Gastroesophageal sphincter (tissue), 4 donors: ENCODE measurements around the gene ANXA2R. TPM values are rescaled to one million over a fixed set of nuclear protein-coding genes. Genes with fewer than 3 reads are reported as not detected.

Experiments used
- ATAC-seq: fragments of 150-250 bp; one replicate; pipeline ENCODE4 v1.9.1; 2016; ENCODE audit warnings: mild to moderate bottlenecking, moderate library complexity
- H3K27ac ChIP-seq, 4 donors: fragments of 200-600 bp; sonication (generic) in 3 of 4; 1 replicate in 3 of 4; 2 replicates in 1 of 4; pipeline ENCODE4 v1.5.1; 2016 to 2019
- H3K27me3 ChIP-seq: fragments of 200-600 bp; sonication (generic); one replicate; pipeline ENCODE4 v1.5.1; 2019
- H3K36me3 ChIP-seq, 2 donors: fragments of 200-600 bp; sonication (generic); one replicate each; pipeline ENCODE4 v1.5.1; 2019; ENCODE audit warnings: control low read depth in 1 of 2
- H3K4me1 ChIP-seq, 3 donors: fragments of 200-600 bp; sonication (generic); 1 replicate in 2 of 3; 2 replicates in 1 of 3; pipeline ENCODE4 v1.5.1; 2016 to 2019; ENCODE audit warnings: control low read depth in 2 of 3
- H3K4me3 ChIP-seq, 2 donors: fragments of 200-600 bp; sonication (generic); one replicate each; pipeline ENCODE4 v1.5.1; 2019; ENCODE audit warnings: mild to moderate bottlenecking in 1 of 2, moderate library complexity in 1 of 2
- H3K9me3 ChIP-seq, 3 donors: fragments of 200-600 bp; sonication (generic); one replicate each; pipeline ENCODE4 v1.5.1; 2017 to 2019; ENCODE audit warnings: control low read depth in 2 of 3
- EP300 ChIP-seq: sonication (generic); formaldehyde crosslinking; IDR thresholded peaks from one replicate; pipeline ENCODE4 v1.6.1; 2017; ENCODE audit warnings: antibody characterized with exemption, mild to moderate bottlenecking
- POLR2A ChIP-seq, 2 donors: fragments of 450-650 bp; IDR thresholded peaks; one replicate each; pipeline ENCODE4 v1.6.1; 2017; ENCODE audit warnings: antibody characterized with exemption in 2 of 2, mild to moderate bottlenecking in 2 of 2, moderate library complexity in 1 of 2
- POLR2AphosphoS5 ChIP-seq: sonication (generic); formaldehyde crosslinking; IDR thresholded peaks from one replicate; pipeline ENCODE4 v1.6.1; 2017; ENCODE audit warnings: antibody characterized with exemption
- WGBS, 2 donors: methylation state at CpG; one replicate each; pipeline ENCODE4 v1.1.5; 2018; ENCODE audit warnings: low coverage in 1 of 2; 5-methylcytosine and 5-hydroxymethylcytosine counted together
- total RNA-seq, 4 donors: library from RNA; depleted of rRNA; stranded (reverse); fragments of >200 nt; gene quantifications; one replicate each; pipeline ENCODE4 v1.1.0, GENCODE V29; 2016
- TF ChIP-seq, protein P1 (sequence below), 4 experiments: fragments of 200-600 bp in 2 of 4; fragments of 450-650 bp in 2 of 4; sonication (generic) in 1 of 4; IDR thresholded peaks; one replicate each; pipeline ENCODE4 v1.5.1; 2017 to 2019; ENCODE audit warnings: antibody characterized with exemption in 4 of 4, mild to moderate bottlenecking in 2 of 4, moderate library complexity in 2 of 4

Gene ANXA2R
- total RNA-seq, 4 donors from 2014 or later: 1.2 to 5.1 (median 2.1) TPM

DNA sequence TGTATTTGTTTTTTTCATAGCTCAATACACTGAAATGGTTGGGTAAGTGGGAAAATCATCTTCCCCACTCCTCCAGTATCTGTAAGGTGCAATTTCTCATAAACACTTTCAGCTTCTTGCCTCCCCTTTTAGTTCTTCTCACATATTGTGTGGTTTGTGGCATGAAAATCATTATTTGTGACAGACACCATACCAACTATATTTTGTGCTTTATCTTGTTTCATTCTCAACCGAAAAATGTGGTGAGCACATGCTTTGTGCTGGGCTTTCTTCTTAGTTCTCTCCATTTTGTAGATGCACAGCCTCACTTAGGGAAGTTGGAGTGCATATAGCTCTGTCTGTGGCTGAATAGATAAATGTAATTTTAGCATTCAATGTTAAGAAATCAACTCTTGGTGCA, 6.4 kb upstream of the ANXA2R start:
- peaks cover 0 to 29% (median 0%) of the 10 kb centered on the region in 3 donors for H3K4me1 ChIP-seq
- no peak overlapping the region for H3K4me3 ChIP-seq
- peaks cover 0 to 12% of the 10 kb centered on the region in 2 donors for H3K36me3 ChIP-seq
- 80 to 100% methylated on average over 1 of the region's 1 CpG for WGBS, 2 donors
- H3K9me3 ChIP-seq: no peaks in the 10 kb centered on the region
- no peak overlapping the region for H3K27ac ChIP-seq
- no peak for ATAC-seq
- TF ChIP-seq POLR2AphosphoS5: no peak
- TF ChIP-seq POLR2A (IDR thresholded peaks at IDR 0.05): no peak
- TF ChIP-seq, protein P1, sequence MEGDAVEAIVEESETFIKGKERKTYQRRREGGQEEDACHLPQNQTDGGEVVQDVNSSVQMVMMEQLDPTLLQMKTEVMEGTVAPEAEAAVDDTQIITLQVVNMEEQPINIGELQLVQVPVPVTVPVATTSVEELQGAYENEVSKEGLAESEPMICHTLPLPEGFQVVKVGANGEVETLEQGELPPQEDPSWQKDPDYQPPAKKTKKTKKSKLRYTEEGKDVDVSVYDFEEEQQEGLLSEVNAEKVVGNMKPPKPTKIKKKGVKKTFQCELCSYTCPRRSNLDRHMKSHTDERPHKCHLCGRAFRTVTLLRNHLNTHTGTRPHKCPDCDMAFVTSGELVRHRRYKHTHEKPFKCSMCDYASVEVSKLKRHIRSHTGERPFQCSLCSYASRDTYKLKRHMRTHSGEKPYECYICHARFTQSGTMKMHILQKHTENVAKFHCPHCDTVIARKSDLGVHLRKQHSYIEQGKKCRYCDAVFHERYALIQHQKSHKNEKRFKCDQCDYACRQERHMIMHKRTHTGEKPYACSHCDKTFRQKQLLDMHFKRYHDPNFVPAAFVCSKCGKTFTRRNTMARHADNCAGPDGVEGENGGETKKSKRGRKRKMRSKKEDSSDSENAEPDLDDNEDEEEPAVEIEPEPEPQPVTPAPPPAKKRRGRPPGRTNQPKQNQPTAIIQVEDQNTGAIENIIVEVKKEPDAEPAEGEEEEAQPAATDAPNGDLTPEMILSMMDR (IDR thresholded peaks at IDR 0.05): no peak
- TF ChIP-seq EP300: no peak
- H3K27me3 ChIP-seq: peaks cover 8% of the 10 kb centered on the region

DNA sequence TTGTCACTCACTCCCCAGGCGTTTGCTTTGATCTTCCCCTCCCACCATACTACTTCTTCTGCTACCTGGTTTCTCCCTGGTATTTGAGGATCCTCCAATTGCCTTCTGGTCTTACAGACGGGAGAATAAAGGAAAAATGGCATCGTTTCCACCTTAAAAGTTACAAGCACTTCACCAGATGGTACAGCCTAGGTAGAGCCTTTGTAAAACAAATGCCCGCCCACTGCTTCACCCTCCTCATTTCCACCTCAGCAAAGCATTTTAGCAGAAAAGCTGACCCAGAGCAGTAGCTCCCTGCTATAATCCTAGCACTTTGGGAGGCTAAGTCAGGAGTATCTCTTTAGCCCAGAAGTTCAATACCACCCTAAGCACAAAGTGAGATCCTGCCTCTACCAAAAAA, 5.1 kb upstream of the ANXA2R start:
- H3K9me3 ChIP-seq: no peaks in the 10 kb centered on the region
- H3K27me3 ChIP-seq: peaks cover 20% of the 10 kb centered on the region
- H3K4me1 ChIP-seq: peaks cover 0 to 38% (median 0%) of the 10 kb centered on the region in 3 donors
- H3K36me3 ChIP-seq: no peaks in the 10 kb centered on the region
- ATAC-seq: no peak
- WGBS, 2 donors: 44 to 67% methylated on average over 2 to 4 of the region's 4 CpGs
- no peak overlapping the region for H3K4me3 ChIP-seq
- TF ChIP-seq EP300 (no peak), POLR2AphosphoS5 (no peak), POLR2A (IDR thresholded peaks at IDR 0.05) (no peak)
- TF ChIP-seq, protein P1 (IDR thresholded peaks at IDR 0.05): no peak
- no peak overlapping the region for H3K27ac ChIP-seq

DNA sequence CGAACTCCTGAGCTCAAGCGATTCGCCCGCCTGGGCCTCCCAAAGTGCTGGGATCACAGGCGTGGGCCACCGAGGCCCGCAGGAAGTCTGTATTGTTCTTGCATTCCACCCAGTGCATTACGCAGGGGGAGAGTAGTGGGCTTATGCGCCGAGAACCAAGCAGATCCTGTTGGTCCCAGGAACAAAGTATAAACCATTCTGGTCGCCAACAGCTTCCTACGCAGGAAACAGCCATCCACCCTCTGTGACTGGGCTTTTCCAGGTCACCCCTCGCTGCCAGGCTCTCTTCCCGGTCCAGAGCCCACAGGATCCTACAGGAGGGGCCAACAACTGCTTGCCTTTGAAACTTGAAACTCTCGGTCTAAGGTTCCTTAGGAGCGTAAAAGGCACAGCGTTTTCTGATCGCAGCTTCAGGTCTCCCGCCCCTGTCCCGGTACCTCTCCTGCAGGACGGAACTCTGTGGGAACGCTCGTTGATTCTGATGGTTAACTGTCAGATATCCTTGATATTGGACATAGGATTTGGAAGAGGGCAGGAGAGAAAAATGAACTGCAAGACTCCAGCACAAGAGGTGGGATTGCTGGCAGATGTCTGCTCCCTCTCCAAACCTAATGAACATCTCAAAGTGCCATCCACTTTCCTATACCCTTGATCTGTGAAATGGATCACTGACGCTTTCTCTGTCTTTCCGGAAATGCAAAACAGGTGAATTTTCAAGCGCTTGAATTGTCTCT, 4.2 kb upstream of the ANXA2R start:
- TF ChIP-seq, protein P1 (IDR thresholded peaks at IDR 0.05): no peak
- peak; percentile 16 for TF ChIP-seq POLR2AphosphoS5
- Histone ChIP-seq H3K36me3 (no peaks in the 10 kb centered on the region), H3K27me3 (peaks cover 29% of the 10 kb centered on the region), H3K27ac (peak overlapping the region in 3 of 4 donors; percentile 41 to 48 (median 41)), H3K4me3 (no peak overlapping the region), H3K9me3 (no peaks in the 10 kb centered on the region), H3K4me1 (peaks cover 0 to 47% (median 0%) of the 10 kb centered on the region in 3 donors)
- 36 to 43% methylated on average over 10 to 14 of the region's 26 CpGs for WGBS, 2 donors
- peak; percentile 9 for ATAC-seq

DNA sequence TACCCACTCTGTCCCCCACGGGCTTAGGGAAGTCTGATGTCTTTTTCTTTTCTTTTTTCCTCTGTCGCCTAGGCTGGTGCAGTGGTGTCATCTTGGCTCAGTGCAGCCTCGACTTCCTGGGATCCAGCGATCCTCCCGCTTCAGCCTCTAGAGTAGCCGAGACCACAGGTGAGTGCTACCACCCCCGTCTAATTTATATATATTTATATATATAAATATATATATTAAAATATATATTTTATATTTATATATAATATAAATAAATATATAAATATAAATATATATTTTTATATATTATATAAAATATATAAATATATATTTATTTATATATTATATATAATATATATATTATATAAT, 3.3 kb upstream of the ANXA2R start:
- 9 to 17% methylated on average over 1 to 7 of the region's 7 CpGs for WGBS, 2 donors
- peak overlapping the region; percentile 63 to 87 for H3K4me3 ChIP-seq
- no peak for ATAC-seq
- H3K27me3 ChIP-seq: peaks cover 39% of the 10 kb centered on the region
- H3K4me1 ChIP-seq: peaks cover 0 to 50% (median 0%) of the 10 kb centered on the region in 3 donors
- H3K36me3 ChIP-seq: no peaks in the 10 kb centered on the region
- no peak for TF ChIP-seq POLR2AphosphoS5
- TF ChIP-seq, protein P1 (IDR thresholded peaks at IDR 0.05): no peak
- TF ChIP-seq POLR2A (IDR thresholded peaks at IDR 0.05): no peak
- TF ChIP-seq EP300: no peak
- H3K9me3 ChIP-seq: no peaks in the 10 kb centered on the region
- H3K27ac ChIP-seq: peak overlapping the region; percentile 89 to 94 (median 92)
